Measurements from ENCODE around the gene ZNF844.
A peak's percentile ranks its signal among the peaks of the same experiment; 100 is the strongest.
"Not testable (repeated sequence)": the region's sequence is repeated elsewhere in the genome, so short reads cannot be mapped to it uniquely, and the experiment has no call there.

ZNF844 gene

GRCh38 chr19:12092065-12092867, 27.7 kb downstream of the ZNF844 start:
- peak; percentile 2 for DNase-seq (ENCODE audit: low read depth)

- no peak for DNase-seq (ENCODE audit: low read depth)
Observed at GRCh38 chr19:12092956-12093355, 28.4 kb downstream of the ZNF844 start.

DNA sequence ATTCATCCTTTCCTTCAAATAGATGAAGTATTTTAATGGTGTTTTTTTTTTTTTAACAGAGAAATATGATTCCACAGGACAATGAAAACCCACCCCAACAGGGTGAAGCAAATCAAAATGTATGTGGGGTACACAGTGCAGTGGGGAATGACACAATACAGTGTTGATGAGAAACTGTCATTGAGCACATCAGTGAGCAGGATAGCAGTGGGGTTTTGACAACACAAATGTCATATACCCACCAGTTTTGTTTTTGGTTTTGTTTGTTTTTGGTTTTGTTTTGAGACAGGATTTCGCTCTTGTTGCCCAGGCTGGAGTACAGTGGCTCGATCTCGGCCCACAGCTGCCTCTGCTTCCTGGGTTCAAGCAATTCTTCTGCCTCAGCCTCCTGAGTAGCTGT, 29.2 kb downstream of the ZNF844 start:
- no peak for DNase-seq (ENCODE audit: low read depth)

GRCh38 chr19:12095111-12095790, 30.7 kb downstream of the ZNF844 start:
- no peak for DNase-seq (ENCODE audit: low read depth)

GRCh38 chr19:12098040-12098439, 33.5 kb downstream of the ZNF844 start:
- DNase-seq (ENCODE audit: low read depth), result no peak

DNA sequence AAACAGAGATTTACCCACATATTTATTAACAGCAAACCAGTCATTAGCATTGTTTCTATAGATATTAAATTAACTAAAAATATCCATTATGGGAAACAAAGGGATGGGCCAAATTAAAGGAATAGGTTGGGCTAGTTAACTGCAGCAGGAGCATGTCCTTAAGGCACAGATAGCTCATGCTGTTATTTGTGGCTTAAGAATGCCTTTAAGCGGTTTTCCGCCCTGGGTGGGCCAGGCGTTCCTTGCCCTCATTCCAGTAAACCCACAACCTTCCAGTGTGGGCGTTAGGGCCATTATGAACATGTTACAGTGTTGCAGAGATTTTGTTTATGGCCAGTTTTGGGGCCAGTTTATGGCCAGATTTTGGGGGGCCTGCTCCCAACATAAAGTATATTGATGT, 39.4 kb downstream of the ZNF844 start:
- not testable (repeated sequence) for DNase-seq (ENCODE audit: low read depth)

GRCh38 chr19:12111176-12111575, 46.6 kb downstream of the ZNF844 start:
- DNase-seq (ENCODE audit: low read depth), result no peak

GRCh38 chr19:12111943-12112637, 47.6 kb downstream of the ZNF844 start:
- DNase-seq (ENCODE audit: low read depth), result no peak

GRCh38 chr19:12112701-12113100, 48.2 kb downstream of the ZNF844 start:
- DNase-seq (ENCODE audit: low read depth), result no peak

GRCh38 chr19:12113121-12113520, 48.6 kb downstream of the ZNF844 start:
- no peak for DNase-seq (ENCODE audit: low read depth)

- DNase-seq (ENCODE audit: low read depth), result no peak
Observed at GRCh38 chr19:12117201-12117970, 52.9 kb downstream of the ZNF844 start.

DNA sequence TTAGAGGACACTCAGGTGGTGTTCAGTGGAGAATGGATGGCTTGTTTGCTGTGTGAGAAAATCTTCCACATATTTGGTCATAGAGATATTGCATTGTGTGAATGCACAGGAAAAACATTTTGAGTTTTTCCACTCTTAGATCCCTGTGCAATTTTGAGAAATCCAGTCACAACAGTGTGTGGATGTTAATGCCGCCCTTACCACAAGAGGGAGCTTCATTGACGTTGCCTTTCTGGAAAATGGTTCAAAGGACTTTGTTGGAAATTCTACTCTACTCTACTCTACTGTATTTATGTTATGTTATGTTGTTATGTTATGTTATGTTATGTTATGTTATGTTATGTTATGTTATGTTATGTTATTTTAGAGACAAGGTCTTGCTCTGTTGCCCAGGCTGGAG, 62.2 kb downstream of the ZNF844 start:
- no peak for DNase-seq (ENCODE audit: low read depth)

Measured in T-helper 22 cell (primary cell).